HL-60/S4 treated with phorbol 12-myristate 13-acetate at 8.2 ng/mL for 4 days and 3 days (cell line): ENCODE data around the gene IFITM2.
"Not testable (repeated sequence)": the region's sequence is repeated elsewhere in the genome, so short reads cannot be mapped to it uniquely, and the experiment has no call there.

Source experiments
- in situ Hi-C: fragments of 300-500 bp; cut with MboI; formaldehyde crosslinking; loops from 2 replicates; pipeline ENCODE4 v1.15.0; 2022; ENCODE audit warnings: low sequenced_read_pairs

Gene IFITM2

GRCh38 chr11:281486-282161 lies 26.0 kb upstream of the IFITM2 start:
- in situ Hi-C loops, result no loop called here

GRCh38 chr11:282171-282570 lies 25.4 kb upstream of the IFITM2 start:
- in situ Hi-C loops, result no loop called here

- in situ Hi-C loops, result no loop called here
Measured at GRCh38 chr11:282630-283360, 24.8 kb upstream of the IFITM2 start.

GRCh38 chr11:283405-284104 lies 24.1 kb upstream of the IFITM2 start:
- in situ Hi-C loops, result no loop called here

GRCh38 chr11:284105-285020 lies 23.3 kb upstream of the IFITM2 start:
- in situ Hi-C loops, result no loop called here

- in situ Hi-C loops, result no loop called here
Measured at GRCh38 chr11:285021-285893, 22.4 kb upstream of the IFITM2 start.

- in situ Hi-C loops, result no loop called here
Measured at GRCh38 chr11:285894-286220, 21.8 kb upstream of the IFITM2 start.

- in situ Hi-C loops, result not testable (repeated sequence)
Measured at GRCh38 chr11:286977-287820, 20.4 kb upstream of the IFITM2 start.

- in situ Hi-C loops, result no loop called here
Measured at GRCh38 chr11:287821-288477, 19.7 kb upstream of the IFITM2 start.

GRCh38 chr11:288478-289397 lies 18.9 kb upstream of the IFITM2 start, which contains the start of gene PGGHG:
PGGHG (plus strand) TSS chr11:289126; CDS start chr11:289817, 691 bp downstream.
- in situ Hi-C loops, result no loop called here

- in situ Hi-C loops, result no loop called here
Measured at GRCh38 chr11:289398-289711, 18.3 kb upstream of the IFITM2 start.

- in situ Hi-C loops, result no loop called here
Measured at GRCh38 chr11:289712-290620, 17.6 kb upstream of the IFITM2 start.

- in situ Hi-C loops, result no loop called here
Measured at GRCh38 chr11:290621-291231, 16.9 kb upstream of the IFITM2 start.

- in situ Hi-C loops, result no loop called here
Measured at GRCh38 chr11:291281-292210, 16.1 kb upstream of the IFITM2 start.
